EL (cell line): Measurements from ENCODE around the gene IDH3B.

Source experiments
- DNase-seq: peaks from one replicate; pipeline ENCODE4 v3.0.0-alpha.2; 2016

Gene IDH3B

GRCh38 chr20:2612073-2612472 is 51.9 kb downstream of the IDH3B start:
- DNase-seq: no peak

GRCh38 chr20:2610941-2611720 is 52.9 kb downstream of the IDH3B start:
- DNase-seq: no peak

- DNase-seq: no peak
Measured at GRCh38 chr20:2610326-2610725, 53.7 kb downstream of the IDH3B start.
